CD4-positive, alpha-beta T cell treated with Interleukin-12 subunit alpha and Interleukin-12 subunit beta, for 1 hour (primary cell): ENCODE results near the gene MPDU1.

Source experiments
- DNase-seq: peaks from one replicate; pipeline ENCODE4 v3.0.0-alpha.2; 2020

Gene MPDU1

DNA sequence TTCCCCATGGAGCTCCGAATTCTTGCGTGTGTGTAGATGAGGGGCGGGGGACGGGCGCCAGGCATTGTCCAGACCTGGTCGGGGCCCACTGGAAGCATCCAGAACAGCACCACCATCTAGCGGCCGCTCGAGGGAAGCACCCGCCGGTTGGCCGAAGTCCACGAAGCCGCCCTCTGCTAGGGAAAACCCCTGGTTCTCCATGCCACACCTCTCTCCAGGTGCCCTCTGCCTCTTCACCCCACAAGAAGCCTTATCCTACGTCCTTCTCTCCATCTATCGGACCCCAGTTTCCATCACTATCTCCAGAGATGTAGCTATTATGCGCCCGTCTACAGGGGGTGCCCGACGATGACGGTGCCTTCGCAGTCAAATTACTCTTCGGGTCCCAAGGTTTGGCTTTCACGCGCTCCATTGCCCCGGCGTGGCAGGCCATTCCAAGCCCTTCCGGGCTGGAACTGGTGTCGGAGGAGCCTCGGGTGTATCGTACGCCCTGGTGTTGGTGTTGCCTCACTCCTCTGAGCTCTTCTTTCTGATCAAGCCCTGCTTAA, 22.6 kb upstream of the MPDU1 start:
- DNase-seq = peak; percentile 86

DNA sequence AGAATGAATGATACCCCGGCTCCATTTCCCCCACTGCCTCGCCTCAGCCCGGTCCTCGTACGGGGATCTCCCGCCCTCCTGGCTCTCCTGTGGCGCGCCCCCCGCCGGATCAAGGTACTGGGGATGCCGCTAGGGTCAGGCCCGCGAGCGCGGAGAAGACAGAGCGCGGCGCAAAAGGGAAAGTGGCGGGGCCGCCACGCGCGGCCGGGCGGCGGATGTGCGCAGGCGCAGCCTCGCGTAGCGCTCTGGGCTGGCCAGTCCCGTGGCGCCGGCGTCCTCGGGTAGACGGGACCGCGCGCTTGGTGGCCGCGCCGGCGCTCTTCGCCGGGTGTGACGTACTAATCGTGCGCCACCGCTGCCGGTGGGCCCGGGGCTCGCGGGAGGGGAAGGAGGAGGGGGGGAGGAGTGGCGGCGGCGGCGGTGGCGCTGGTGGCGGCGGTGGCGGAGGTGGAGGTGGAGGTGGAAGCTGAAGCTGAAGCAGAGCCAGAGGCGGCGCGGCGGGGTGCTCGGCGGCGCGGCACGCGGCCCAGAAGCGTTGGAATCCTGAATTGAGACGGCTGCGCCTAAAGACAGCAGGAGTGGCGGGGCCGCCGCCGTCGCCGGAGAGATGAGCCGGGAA, 22.0 kb upstream of the MPDU1 start, which contains the start of gene SENP3:
SENP3 (plus strand) TSS at position 331 of the 619 bp plus-strand sequence. CDS start 1,158 bp downstream, outside the sequence.
- peak; percentile 95 for DNase-seq

DNA sequence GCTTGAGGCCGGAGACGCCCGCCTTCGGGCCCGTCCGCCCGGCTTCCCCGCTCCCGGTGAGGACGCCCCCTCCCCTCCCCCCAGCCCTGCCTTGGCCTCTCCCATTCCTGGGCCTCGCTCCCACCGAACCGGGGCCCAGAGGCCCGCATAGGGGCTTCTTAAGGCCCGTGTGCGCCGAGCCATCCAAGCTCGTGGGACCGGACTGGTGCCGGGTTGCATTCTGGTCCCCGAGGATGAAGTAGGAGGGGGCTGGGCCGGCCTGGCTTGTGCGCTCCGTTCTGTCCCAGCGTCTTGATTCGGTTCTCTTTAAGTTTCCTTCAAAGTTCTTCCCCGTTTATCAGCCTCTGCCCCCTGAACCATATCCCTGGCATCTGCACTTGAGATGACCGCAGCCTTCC, 21.4 kb upstream of the MPDU1 start:
- DNase-seq = no peak

DNA sequence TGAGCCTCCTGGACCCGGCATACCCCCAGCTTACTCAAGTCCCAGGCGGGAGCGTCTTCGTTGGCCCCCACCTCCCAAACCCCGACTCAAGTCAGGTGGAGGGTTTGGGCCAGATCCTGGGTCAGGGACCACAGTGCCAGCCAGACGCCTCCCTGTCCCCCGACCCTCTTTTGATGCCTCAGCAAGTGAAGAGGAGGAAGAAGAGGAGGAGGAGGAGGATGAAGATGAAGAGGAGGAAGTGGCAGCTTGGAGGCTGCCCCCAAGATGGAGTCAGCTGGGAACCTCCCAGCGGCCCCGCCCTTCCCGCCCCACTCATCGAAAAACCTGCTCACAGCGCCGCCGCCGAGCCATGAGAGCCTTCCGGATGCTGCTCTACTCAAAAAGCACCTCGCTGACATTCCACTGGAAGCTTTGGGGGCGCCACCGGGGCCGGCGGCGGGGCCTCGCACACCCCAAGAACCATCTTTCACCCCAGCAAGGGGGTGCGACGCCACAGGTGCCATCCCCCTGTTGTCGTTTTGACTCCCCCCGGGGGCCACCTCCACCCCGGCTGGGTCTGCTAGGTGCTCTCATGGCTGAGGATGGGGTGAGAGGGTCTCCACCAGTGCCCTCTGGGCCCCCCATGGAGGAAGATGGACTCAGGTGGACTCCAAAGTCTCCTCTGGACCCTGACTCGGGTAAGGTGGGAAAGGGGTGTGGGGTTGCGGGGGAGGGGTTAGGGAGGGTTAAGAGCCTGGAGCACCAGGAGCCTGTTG, 20.4 kb upstream of the MPDU1 start:
- no peak for DNase-seq

DNA sequence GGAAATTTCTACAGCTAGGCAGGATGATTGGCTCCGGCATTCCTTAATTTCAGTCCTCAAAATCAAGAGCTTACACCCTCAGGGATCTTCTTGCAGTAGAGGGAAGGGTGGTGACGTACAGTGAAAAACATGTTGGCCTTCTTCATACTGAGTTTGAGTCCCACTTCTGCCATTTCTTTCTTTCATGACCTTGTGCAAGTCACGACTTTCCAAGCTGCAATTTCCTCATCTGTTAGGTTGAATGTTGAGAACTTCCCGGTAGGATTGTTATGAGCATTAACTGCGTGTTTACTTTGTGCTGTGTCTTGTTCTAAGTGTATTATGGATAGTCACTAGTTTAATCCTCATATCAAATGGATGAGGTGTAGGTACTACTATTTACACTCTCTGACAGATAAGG, 14.1 kb upstream of the MPDU1 start:
- no peak for DNase-seq

DNA sequence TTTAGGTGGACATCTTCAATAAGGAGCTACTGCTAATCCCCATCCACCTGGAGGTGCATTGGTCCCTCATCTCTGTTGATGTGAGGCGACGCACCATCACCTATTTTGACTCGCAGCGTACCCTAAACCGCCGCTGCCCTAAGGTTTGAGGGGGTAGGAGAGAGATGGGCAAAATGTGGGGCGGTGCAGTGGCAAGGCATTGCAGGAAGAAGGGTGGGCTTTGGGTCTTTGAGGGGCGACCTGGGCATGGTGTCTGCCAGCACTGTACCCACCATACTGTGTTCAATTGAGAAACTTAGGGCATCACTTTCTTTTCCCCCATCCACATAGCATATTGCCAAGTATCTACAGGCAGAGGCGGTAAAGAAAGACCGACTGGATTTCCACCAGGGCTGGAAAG, 13.3 kb upstream of the MPDU1 start:
- no peak for DNase-seq

DNA sequence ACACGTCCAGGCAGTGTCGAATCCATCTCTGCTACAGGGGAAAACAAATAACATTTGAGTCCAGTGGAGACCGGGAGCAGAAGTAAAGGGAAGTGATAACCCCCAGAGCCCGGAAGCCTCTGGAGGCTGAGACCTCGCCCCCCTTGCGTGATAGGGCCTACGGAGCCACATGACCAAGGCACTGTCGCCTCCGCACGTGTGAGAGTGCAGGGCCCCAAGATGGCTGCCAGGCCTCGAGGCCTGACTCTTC, 11.4 kb upstream of the MPDU1 start:
- no peak for DNase-seq

DNA sequence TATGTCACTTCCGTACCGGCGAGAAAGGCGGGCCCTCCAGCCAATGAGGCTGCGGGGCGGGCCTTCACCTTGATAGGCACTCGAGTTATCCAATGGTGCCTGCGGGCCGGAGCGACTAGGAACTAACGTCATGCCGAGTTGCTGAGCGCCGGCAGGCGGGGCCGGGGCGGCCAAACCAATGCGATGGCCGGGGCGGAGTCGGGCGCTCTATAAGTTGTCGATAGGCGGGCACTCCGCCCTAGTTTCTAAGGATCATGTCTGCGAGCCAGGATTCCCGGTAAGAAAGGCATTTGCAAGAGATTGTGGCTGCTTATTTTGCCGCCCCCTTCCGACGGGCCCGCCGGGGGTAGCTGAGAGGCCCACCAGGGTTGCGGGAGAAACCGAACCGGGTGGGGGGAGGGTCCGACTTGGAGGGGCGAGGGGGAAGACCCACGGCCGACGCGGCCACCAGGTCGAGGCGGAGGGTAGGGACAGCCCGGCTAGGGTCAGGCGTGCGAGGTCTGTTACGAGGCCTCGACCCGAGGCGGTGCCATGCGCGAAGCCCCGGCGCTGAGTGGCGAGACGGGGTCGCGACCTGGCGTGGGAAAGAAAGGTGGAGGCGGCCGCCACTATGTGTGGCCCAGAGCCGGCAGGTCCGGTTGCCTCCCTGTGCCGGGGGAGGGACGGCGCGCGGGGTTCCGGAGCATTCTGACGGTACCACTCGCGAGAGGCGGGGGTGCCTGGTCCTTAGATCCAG, 10.9 kb upstream of the MPDU1 start:
- peak; percentile 100 for DNase-seq

DNA sequence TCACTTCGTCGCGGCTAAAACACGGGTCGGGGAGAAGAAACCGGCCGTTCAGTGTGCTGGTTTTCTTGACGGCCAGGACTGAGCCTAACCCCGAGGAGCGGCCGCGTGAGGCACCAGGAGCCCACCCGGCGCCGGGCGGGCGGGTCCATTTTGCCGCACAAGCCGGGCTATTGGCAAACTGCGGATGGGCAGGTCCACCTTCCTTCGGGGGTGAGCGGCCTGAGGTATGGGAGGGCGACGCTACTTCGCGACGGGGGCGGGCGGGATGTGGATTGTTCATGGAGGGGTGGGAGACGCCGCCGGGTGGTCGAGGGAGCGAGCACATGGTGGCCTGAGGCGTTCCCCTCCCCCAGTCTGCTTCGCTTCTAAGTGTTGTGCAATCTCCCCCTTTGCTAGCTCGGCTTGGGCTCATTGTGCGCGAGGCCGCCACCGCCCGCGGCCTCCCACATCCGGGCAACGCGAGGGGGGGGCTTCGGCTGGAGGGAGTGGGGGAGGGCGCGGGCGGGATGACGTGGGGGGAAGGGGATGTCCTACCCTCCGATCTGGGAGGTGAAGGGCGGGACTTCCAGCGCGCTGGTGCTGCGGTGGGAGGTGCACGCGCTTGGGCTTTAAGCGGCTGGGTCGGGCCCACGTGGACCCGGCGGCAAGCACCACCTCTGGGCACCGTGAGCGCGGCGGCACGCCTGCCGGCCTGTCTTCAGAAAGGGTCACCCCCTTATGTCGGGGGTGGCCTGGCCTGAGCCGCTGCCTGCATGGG, 10.2 kb upstream of the MPDU1 start:
- DNase-seq = peak; percentile 95

DNA sequence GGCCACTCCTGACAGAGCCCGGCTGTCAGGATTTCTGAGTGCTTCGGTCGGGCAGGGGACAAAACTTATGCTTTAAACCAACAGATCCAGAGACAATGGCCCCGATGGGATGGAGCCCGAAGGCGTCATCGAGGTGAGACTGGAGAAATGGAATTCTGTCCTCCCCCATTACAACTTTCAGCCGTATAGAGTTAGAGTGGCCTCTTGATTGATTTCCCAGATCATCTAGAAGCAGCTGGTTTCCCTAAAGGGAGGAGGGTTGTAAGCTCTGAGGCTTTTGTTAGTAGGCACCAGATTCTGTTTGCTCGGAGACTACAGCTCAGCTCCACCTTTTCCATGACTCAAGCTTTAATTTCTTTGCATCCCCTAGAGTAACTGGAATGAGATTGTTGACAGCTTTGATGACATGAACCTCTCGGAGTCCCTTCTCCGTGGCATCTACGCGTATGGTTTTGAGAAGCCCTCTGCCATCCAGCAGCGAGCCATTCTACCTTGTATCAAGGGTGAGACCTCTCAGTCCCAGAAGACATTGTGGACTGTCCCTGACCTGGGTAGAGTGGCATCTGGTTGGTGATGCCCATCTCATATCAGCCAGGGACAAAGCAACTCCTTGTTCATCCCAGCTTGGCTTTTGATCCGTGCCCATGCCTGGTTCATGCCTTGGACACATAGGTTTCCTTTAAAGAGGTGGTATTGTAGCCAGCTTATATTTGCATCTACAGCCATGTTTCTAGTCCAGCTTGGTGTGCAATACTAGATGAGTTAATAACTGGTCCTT, 9.3 kb upstream of the MPDU1 start:
- DNase-seq = no peak

DNA sequence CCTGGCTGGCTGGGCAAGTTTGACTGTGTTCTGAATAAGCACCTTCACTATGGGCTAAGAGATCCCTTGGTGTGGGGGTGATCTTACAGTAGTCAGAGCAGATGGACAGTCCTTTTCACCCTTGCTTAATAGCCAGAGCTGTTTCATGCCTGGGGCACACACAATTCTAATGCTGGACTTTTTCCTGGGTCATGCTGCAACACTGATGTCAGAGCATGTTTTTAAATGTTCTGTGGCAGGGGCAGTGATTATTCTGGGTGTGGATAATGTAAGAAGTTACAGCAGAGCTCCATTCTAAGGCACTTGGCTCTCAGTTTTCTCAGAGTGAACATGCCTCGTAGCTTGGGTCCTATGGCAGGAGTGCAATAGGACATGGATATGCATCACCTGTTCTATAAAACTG, 8.2 kb upstream of the MPDU1 start:
- DNase-seq = no peak

DNA sequence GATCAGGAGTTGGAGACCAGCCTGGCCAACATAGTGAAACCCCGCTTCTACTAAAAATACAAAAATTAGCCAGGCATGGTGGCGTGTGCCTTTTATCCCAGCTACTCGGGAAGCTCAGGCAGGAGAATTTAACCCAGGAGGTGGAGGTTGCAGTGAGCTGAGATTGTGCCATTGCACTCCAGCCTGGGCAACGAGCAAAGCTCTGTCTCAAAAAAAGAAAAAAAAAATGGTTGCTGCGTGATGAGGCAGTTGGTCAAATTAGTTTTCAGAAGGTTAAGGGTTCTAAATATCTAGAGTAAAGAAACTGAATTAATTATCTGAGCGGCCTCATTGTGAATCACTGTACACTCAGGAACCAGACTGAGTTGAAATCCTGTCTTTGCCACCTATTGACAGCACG, 7.7 kb upstream of the MPDU1 start:
- DNase-seq = no peak

DNA sequence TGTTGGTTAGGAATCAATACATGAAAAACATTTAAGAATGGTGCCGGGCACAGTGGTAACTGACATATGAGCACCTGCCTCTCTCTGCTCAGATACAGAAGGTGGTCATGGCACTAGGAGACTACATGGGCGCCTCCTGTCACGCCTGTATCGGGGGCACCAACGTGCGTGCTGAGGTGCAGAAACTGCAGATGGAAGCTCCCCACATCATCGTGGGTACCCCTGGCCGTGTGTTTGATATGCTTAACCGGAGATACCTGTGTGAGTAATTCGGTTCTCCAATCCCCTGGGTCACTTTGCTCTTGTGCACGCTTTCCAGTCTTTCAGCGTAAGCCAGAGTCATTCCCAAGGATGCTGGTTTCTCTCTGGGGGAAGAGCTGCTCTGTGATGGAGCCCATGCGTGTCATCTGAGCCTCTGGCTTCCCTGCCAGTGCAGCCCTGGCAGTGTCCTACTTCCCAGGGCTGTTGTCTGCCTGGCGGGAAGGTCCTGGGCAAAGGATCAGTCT, 7.2 kb upstream of the MPDU1 start:
- DNase-seq = no peak

DNA sequence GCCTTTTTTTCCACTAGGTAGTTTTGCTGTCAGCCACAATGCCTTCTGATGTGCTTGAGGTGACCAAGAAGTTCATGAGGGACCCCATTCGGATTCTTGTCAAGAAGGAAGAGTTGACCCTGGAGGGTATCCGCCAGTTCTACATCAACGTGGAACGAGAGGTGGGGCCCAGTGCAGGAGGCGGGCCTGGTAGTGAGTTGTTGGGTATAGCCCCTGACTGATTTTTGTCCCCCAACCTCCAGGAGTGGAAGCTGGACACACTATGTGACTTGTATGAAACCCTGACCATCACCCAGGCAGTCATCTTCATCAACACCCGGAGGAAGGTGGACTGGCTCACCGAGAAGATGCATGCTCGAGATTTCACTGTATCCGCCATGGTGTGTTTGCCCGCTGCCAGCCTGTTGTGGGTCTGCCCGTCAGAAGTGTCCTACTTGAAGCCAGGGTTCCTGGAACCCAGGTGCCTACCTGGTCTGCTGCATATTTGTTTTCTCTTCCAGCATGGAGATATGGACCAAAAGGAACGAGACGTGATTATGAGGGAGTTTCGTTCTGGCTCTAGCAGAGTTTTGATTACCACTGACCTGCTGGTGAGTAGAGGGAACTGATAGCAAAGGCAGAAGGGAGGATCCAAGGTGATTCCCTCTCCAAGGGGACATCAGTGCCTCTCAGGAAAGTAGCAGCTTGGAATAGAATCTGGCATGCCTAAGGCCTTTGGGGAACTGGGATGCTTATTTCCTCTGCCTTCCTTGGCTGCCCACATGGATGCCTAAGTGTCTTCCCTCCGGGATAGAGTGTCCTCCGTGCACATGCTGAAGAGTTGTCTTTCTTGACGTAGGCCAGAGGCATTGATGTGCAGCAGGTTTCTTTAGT, 6.1 kb upstream of the MPDU1 start:
- no peak for DNase-seq

DNA sequence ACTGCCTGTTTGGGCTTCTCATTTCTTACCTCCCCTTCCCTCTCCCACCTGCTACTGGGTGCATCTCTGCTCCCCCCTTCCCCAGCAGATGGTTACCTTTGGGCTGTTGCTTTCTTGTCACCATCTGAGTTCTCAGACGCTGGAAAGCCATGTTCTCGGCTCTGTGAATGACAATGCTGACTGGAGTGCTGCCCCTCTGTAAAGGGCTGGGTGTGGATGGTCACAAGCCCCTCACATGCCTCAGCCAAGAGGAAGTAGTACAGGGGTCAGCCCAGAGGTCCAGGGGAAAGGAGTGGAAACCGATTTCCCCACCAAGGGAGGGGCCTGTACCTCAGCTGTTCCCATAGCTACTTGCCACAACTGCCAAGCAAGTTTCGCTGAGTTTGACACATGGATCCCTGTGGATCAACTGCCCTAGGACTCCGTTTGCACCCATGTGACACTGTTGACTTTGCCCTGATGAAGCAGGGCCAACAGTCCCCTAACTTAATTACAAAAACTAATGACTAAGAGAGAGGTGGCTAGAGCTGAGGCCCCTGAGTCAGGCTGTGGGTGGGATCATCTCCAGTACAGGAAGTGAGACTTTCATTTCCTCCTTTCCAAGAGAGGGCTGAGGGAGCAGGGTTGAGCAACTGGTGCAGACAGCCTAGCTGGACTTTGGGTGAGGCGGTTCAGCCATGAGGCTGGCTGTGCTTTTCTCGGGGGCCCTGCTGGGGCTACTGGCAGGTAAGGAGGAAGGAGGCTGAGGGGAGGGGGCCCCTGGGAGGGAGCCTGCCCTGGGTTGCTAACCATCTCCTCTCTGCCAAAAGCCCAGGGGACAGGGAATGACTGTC, 4.4 kb upstream of the MPDU1 start, which contains the start of gene CD68:
CD68 (plus strand) TSS at position 638 of the 833 bp plus-strand sequence; CDS start at position 678, 40 bp downstream.
- peak; percentile 68 for DNase-seq

DNA sequence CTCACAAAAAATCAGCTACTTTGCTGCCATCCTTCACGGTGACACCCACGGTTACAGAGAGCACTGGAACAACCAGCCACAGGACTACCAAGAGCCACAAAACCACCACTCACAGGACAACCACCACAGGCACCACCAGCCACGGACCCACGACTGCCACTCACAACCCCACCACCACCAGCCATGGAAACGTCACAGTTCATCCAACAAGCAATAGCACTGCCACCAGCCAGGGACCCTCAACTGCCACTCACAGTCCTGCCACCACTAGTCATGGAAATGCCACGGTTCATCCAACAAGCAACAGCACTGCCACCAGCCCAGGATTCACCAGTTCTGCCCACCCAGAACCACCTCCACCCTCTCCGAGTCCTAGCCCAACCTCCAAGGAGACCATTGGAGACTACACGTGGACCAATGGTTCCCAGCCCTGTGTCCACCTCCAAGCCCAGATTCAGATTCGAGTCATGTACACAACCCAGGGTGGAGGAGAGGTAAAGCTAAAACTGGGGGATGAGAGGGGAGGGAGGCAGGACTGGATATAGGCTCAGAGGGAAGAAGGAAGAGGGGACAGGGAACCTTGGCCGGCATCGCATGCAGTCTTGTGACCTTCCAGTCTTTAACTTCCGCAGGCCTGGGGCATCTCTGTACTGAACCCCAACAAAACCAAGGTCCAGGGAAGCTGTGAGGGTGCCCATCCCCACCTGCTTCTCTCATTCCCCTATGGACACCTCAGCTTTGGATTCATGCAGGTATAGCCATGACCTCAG, 3.6 kb upstream of the MPDU1 start:
- DNase-seq = peak; percentile 55

DNA sequence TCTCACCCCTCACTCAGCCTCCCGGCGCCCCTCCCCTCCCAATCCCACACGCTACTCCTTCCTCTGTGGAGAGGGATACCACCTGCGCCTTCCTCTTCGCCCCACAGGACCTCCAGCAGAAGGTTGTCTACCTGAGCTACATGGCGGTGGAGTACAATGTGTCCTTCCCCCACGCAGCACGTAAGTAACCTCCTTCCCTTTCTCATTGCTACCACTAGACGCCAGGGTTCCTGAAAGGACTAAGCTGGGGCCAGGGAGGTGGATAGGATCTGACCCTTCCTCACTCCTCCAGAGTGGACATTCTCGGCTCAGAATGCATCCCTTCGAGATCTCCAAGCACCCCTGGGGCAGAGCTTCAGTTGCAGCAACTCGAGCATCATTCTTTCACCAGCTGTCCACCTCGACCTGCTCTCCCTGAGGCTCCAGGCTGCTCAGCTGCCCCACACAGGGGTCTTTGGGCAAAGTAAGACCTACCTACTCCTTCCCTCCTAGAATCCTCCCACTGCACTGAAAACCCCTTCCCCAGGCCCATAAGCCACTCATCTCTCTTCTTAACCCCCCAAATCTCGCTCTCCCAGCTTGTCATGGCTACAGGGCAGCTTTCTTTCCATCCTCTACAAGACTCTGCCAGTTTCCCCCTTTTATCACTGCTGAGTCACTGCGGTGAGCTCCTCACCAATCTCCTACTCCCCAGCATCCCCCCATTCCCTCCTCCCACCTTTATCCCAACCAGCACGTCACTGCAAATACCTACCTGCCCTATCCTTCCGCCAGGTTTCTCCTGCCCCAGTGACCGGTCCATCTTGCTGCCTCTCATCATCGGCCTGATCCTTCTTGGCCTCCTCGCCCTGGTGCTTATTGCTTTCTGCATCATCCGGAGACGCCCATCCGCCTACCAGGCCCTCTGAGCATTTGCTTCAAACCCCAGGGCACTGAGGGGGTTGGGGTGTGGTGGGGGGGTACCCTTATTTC, 2.8 kb upstream of the MPDU1 start:
- DNase-seq = no peak
